A549 (cell line): ENCODE data around the gene STARD13.
"Not testable (repeated sequence)": the region's sequence is repeated elsewhere in the genome, so short reads cannot be mapped to it uniquely, and the experiment has no call there.

Source experiments
- CEBPB ChIP-seq, 2 experiments: fragments of >200 bp in 1 of 2; sonication (Bioruptor Twin) in 1 of 2; formaldehyde crosslinking in 1 of 2; IDR thresholded peaks; 2 replicates each; pipeline ENCODE4 v1.6.1; 2012 to 2016
- EP300 ChIP-seq, 2 experiments: fragments of >200 bp; sonication (Bioruptor Twin); formaldehyde crosslinking; IDR thresholded peaks; 2 replicates in 1 of 2; 3 replicates in 1 of 2; pipeline ENCODE4 v1.6.1; 2016 to 2017
- ESRRA ChIP-seq: fragments of 150-350 bp; IDR thresholded peaks from 2 replicates; pipeline ENCODE4 v1.6.1; 2014; ENCODE audit warnings: mild to moderate bottlenecking, low read length, borderline replicate concordance
- FOSL2 ChIP-seq, 2 experiments: fragments of 450-650 bp in 1 of 2; fragments of >200 bp in 1 of 2; sonication (Bioruptor Twin) in 1 of 2; formaldehyde crosslinking; IDR thresholded peaks; 2 replicates each; pipeline versions ENCODE4 v1.5.0 to v1.6.1; 2016 to 2020; ENCODE audit warnings: mild to moderate bottlenecking in 1 of 2, moderate library complexity in 1 of 2
- FOXS1 ChIP-seq: fragments of 250-450 bp; sonication (Bioruptor Pico); IDR thresholded peaks from 2 replicates; pipeline ENCODE4 v1.5.0; 2020; ENCODE audit warnings: mild to moderate bottlenecking, moderate library complexity
- MAFK ChIP-seq: fragments of 450-650 bp; IDR thresholded peaks from 2 replicates; pipeline ENCODE4 v1.6.1; 2014; ENCODE audit not compliant: partially characterized antibody
- MAZ ChIP-seq: fragments of 150-350 bp; IDR thresholded peaks from 2 replicates; pipeline ENCODE4 v1.6.1; 2014; ENCODE audit warnings: antibody characterized with exemption, low read depth, low read length, borderline replicate concordance
- TF ChIP-seq, protein P1 (sequence below): IDR thresholded peaks from 2 replicates; pipeline ENCODE4 v1.6.1; 2012
- TF ChIP-seq, protein P2 (sequence below): fragments of >200 bp; sonication (Bioruptor Twin); formaldehyde crosslinking; IDR thresholded peaks from 3 replicates; pipeline ENCODE4 v1.5.1; 2016

DNA sequence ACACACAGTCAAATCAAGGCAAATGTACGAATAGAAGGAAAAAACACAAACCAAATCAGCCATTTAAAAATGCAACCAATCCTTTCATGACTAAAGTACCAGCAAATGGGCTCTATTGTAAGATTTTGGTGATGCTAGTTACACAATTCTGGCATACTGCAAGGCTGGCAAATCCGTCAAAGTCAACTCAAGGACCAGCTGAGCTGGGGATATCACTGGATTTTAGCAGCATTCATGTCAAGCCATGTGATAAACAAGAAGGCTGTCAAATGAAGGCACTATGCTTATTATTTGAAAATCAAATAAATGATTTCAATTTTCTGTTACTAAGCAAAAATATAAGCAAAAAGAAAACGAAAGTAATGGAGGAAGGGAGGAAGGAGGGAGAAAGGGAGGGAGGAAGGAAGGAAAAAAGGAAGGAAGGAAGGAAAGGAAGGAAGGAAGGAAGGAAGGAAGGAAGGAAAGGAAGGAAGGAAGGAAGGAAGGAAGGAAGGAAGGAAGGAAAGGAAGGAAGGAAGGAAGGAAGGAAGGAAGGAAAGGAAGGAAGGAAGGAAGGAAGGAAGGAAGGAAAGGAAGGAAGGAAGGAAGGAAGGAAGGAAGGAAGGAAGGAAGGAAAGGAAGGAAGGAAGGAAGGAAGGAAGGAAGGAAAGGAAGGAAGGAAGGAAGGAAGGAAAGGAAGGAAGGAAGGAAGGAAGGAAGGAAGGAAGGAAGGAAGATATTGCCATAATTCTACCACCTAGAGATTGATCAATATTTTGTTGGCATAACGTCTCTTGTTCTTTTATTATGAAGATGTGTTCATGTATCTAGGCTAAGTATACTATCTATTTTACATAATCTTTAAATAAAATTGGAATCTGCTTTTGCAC lies 108.0 kb downstream of the STARD13 start:
- not testable (repeated sequence) for TF ChIP-seq MAZ; MAFK; FOSL2 (IDR thresholded peaks at IDR 0.05); FOSL2 (CRISPR knock-in tag; IDR thresholded peaks at IDR 0.05); EP300 (IDR thresholded peaks at IDR 0.05); FOXS1 (CRISPR knock-in tag); CEBPB (IDR thresholded peaks at IDR 0.05); ESRRA
- TF ChIP-seq, protein P1, sequence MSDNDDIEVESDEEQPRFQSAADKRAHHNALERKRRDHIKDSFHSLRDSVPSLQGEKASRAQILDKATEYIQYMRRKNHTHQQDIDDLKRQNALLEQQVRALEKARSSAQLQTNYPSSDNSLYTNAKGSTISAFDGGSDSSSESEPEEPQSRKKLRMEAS = not testable (repeated sequence)
- TF ChIP-seq, protein P2, sequence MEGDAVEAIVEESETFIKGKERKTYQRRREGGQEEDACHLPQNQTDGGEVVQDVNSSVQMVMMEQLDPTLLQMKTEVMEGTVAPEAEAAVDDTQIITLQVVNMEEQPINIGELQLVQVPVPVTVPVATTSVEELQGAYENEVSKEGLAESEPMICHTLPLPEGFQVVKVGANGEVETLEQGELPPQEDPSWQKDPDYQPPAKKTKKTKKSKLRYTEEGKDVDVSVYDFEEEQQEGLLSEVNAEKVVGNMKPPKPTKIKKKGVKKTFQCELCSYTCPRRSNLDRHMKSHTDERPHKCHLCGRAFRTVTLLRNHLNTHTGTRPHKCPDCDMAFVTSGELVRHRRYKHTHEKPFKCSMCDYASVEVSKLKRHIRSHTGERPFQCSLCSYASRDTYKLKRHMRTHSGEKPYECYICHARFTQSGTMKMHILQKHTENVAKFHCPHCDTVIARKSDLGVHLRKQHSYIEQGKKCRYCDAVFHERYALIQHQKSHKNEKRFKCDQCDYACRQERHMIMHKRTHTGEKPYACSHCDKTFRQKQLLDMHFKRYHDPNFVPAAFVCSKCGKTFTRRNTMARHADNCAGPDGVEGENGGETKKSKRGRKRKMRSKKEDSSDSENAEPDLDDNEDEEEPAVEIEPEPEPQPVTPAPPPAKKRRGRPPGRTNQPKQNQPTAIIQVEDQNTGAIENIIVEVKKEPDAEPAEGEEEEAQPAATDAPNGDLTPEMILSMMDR = not testable (repeated sequence)
